Measurements from ENCODE around the gene PIM3.

The PIM3 gene

GRCh38 chr22:49955581-49956417 is 4.8 kb upstream of the PIM3 start:
- H3K27ac Mint-ChIP-seq = peak overlapping the region; percentile 27 to 33
- H3K27me3 Mint-ChIP-seq = no peaks in the 10 kb centered on the region

DNA sequence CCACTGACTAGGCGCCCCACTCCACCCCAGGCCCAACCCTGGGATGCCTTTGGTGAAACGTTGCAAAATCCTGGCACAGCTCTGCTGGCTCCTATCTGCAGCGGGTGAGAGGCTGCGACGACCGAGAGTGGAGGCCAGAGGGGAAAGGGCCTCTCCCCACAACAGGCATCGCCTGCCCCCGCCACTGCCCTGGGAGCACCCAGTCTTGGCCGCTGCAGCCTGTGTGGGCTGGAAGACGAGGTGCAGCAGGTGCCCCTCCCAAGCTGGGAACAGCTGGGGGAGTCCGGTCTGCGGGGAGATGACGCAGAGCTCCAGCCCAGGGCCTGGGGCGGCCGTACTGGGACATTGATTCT is 4.2 kb upstream of the PIM3 start:
- H3K4me3 Mint-ChIP-seq = no peak overlapping the region
- no peak overlapping the region for H3K27ac Mint-ChIP-seq
- peaks cover 27% of the 10 kb centered on the region for H3K4me1 Mint-ChIP-seq
- no peak for ATAC-seq
- H3K9me3 Mint-ChIP-seq = no peaks in the 10 kb centered on the region
- no peak for DNase-seq
- no peaks in the 10 kb centered on the region for H3K27me3 Mint-ChIP-seq

More at GRCh38 chr22:49955581-49956417, 4.8 kb upstream of the PIM3 start:
- peaks cover 27% of the 10 kb centered on the region for H3K4me1 Mint-ChIP-seq
- no peak overlapping the region for H3K4me3 Mint-ChIP-seq
- no peaks in the 10 kb centered on the region for H3K9me3 Mint-ChIP-seq
- DNase-seq (no peak), ATAC-seq (no peak)

DNA sequence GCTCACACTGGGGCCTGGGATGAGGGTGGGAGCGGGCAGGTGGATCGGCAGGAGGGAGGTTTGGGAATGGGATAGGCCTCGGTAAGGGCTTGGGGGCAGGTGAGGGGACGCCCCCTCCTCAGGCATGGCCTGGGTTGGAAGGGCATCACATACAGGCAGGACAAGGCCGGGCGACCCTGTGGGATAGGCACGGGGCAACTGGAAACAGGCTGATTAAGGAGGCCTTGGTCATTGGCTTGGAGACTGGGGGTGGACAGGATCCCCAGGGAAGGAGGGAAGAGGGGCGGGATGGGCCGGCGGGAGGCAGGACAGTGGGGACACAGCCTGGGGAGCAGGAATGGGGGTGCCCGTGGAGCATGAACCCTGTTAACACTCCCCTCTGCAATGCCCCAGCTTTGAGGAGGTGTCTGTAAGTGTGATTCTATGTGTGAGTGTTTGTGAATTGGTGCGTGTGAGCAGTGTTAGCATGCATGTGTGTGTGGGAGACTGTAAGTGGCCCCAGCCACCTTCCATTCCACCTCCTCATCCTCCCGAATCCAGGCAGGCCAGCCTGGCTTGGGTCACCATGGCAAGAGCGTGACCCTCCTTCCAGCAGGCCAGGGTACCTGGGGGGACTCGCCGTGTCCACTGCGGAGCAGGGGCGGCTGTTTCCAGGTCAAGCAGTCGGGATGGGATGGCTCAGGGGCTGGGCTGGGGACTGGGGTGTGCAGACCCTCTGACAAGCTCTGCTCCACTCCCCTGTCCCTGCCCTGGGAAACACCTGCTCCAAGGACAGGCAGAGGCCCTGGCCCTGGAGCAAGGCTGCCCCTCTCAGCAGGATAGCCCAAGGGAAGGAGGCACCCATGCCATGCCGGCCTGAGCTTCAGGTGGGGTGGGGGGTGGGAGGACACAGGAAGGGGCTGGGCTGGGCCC is 3.4 kb upstream of the PIM3 start:
- Mint-ChIP-seq H3K27me3 (no peaks in the 10 kb centered on the region), H3K27ac (no peak overlapping the region), H3K4me1 (peaks cover 27% of the 10 kb centered on the region), H3K4me3 (no peak overlapping the region), H3K9me3 (no peaks in the 10 kb centered on the region)
- ATAC-seq (no peak), DNase-seq (no peak)

DNA sequence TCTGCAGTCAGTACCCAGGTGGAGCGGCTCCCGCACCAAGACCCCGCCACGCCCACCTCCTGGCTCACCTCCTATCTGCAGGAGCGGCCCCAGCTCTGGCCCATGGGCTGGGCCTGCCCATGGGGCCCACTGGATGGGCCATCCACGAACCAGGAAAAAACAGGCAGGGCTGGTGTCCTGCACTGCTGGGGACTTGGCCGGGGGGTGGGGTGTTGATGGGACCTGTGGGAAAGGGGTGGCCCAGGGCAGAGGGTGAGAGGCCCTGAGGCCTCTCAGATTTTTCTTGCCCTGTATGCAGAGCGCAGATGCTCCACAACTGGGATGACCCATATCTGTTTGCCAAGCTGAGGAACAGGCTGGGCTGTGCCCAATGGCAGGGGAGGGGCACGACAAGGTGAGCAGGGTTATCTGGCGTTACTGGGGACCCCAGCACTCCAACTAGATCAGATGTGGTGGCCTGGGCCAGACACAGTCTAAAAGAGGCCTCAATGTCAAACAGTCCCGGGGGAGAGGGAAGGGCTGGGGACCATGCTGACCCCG is 2.7 kb upstream of the PIM3 start:
- no peaks in the 10 kb centered on the region for H3K9me3 Mint-ChIP-seq
- no peak for DNase-seq
- peak overlapping the region in 1 of 2 donors; percentile 39 for H3K27ac Mint-ChIP-seq
- peaks cover 27% of the 10 kb centered on the region for H3K4me1 Mint-ChIP-seq
- H3K4me3 Mint-ChIP-seq = peak overlapping the region in 1 of 2 donors; percentile 53
- ATAC-seq = no peak
- H3K27me3 Mint-ChIP-seq = no peaks in the 10 kb centered on the region

DNA sequence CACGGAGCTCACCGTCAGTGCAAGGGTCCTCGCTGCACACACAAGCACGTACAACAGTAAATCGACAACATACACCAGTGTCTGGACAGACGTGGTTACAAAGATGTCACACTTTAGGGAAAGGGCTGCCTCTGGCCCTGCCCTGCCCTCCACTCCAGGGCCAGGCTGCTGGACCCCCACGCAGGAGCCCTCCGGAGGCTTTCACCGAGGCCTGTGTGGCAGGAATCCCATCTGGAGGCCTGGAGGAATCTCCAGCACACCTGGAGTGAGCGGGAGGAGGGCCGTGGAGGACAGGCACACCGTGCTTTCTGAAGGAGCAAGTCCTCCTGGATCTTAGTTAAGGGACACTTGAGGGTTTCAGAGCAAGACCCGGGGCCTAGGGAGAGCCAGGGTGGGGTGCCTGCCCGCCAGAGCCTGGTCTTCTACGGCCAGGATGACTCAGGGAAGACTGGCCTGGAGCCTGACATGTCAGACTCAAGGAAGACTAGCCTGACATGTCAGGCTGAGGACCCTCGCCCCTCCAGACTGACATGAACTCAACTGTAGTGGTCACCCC is 2.1 kb upstream of the PIM3 start:
- peak overlapping the region in 1 of 2 donors; percentile 46 for H3K27ac Mint-ChIP-seq
- H3K4me1 Mint-ChIP-seq = peaks cover 29% of the 10 kb centered on the region
- ATAC-seq (no peak), DNase-seq (no peak)
- peak overlapping the region; percentile 89 to 91 for H3K4me3 Mint-ChIP-seq
- H3K27me3 Mint-ChIP-seq = no peaks in the 10 kb centered on the region
- no peaks in the 10 kb centered on the region for H3K9me3 Mint-ChIP-seq

DNA sequence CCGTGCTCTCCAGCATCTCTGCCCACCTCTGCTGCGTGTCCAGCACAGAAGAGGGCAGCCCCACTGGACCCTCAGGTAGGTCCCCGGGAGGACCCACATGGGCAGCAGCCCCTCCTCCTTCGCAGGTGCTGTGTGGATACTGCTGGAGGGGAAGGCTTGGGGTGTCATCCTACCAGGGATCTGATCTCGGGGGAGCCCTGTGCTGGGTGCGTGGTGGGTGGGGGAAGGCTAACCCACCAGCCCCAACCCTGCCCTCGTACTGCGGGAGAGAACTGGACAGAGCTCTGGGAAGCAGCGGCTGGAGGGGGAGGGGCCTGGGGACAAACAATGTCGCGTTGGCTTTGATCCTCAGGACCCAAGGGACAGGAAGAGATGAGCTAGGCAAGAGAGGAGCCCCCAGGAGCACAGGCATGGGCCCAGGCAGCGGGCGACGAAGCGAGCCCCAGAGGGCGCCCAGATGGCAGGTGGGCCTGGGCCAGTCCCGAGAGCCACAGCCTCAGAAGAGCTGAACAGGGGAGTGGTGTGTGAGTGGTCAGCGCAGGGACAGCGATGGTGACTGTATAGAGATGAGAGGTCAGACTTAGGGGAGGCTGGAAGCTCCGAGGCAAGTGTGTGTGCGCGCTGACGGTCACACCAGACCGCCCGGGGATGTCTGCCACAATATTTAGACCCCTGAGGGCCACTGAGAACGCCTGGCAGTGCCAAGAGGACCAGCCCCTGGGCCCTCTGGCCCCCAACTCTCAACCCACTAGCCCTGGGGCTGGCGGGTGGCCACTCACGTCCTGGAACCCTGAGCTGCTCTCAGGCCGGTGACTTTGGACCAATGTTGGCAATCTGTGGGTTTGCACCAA is 1.4 kb upstream of the PIM3 start:
- Mint-ChIP-seq H3K4me1 (peaks cover 36% of the 10 kb centered on the region), H3K27ac (peak overlapping the region; percentile 77 to 94)

GRCh38 chr22:49959782-49960158 is 802 bp upstream of the PIM3 start:
- peak overlapping the region; percentile 89 to 91 for H3K4me3 Mint-ChIP-seq
- DNase-seq = peak in 1 of 2 donors; percentile 59
- no peaks in the 10 kb centered on the region for H3K27me3 Mint-ChIP-seq
- H3K9me3 Mint-ChIP-seq = no peaks in the 10 kb centered on the region
- ATAC-seq = no peak
- H3K4me1 Mint-ChIP-seq = peaks cover 42% of the 10 kb centered on the region
- H3K27ac Mint-ChIP-seq = peak overlapping the region; percentile 71 to 94

More for the DNA sequence above, 1.4 kb upstream of the PIM3 start:
- Mint-ChIP-seq H3K9me3 (no peaks in the 10 kb centered on the region), H3K4me3 (peak overlapping the region; percentile 89 to 91), H3K27me3 (no peaks in the 10 kb centered on the region)
- ATAC-seq (no peak), DNase-seq (no peak)

DNA sequence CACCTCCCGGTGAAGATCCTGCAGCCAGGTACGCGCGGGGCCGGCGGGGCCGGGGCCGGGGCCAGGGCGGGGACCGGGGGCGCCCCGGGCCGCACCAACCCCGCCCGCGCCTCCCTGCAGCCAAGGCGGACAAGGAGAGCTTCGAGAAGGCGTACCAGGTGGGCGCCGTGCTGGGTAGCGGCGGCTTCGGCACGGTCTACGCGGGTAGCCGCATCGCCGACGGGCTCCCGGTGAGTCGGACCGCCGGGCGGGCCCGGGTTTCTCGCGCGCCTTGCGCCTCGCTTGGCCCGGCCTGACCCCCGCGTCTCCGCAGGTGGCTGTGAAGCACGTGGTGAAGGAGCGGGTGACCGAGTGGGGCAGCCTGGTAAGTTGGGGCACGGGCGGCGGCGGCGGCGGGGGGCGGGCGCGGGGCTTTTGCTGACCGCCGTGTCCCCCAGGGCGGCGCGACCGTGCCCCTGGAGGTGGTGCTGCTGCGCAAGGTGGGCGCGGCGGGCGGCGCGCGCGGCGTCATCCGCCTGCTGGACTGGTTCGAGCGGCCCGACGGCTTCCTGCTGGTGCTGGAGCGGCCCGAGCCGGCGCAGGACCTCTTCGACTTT is 531 bp downstream of the PIM3 start:
- DNase-seq (peak; percentile 57 to 77), ATAC-seq (peak; percentile 0)
- H3K4me1 Mint-ChIP-seq = peaks cover 50% of the 10 kb centered on the region
- H3K27me3 Mint-ChIP-seq = no peaks in the 10 kb centered on the region
- H3K9me3 Mint-ChIP-seq = no peaks in the 10 kb centered on the region
- peak overlapping the region; percentile 90 to 92 for H3K4me3 Mint-ChIP-seq
- peak overlapping the region; percentile 94 to 96 for H3K27ac Mint-ChIP-seq

GRCh38 chr22:49961601-49962011 is 1.0 kb downstream of the PIM3 start:
- Mint-ChIP-seq H3K9me3 (no peaks in the 10 kb centered on the region), H3K27ac (peak overlapping the region; percentile 94 to 96), H3K4me1 (peaks cover 55% of the 10 kb centered on the region), H3K27me3 (no peaks in the 10 kb centered on the region), H3K4me3 (peak overlapping the region; percentile 90 to 92)
- DNase-seq (no peak), ATAC-seq (peak; percentile 30)

DNA sequence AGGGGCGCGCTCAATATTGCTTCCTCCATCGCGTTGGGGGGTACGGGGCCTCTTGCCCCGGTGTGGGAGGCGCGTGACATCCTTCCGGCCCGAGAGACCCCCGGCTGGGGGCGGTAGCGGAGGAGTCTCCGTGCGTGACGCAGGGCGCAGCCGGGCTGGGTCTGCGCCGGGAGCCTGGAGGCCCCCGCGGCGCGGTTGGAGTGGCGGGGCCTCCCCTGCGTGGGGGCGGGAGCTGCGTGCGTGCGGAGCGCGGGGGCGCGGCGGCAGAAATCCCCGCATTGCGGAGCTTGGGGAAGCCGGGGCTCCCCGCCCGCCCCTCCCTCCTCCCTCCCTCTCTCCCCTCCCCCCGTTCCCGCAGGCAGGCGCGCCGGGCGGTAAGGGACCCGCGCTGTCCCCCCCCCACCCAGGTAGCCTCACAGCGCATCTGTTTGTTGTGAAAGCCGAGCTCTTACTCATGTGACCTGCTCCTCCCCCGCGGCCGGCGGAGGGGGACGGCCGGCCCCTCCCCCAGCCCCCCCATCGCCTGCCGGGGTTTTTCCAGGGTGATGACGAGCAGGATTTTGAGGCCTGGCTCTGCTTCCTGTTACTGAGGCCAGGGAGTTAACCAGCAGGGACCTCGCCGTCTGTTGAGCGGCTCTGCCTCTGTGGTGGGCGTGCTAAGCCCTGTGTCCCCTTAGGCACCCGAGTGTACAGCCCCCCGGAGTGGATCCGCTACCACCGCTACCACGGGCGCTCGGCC is 1.6 kb downstream of the PIM3 start:
- Mint-ChIP-seq H3K9me3 (no peaks in the 10 kb centered on the region), H3K4me1 (peaks cover 61% of the 10 kb centered on the region), H3K27me3 (no peaks in the 10 kb centered on the region), H3K27ac (peak overlapping the region; percentile 94 to 96), H3K4me3 (peak overlapping the region; percentile 90 to 92)
- ATAC-seq (peak; percentile 54), DNase-seq (peak; percentile 87 to 91)

DNA sequence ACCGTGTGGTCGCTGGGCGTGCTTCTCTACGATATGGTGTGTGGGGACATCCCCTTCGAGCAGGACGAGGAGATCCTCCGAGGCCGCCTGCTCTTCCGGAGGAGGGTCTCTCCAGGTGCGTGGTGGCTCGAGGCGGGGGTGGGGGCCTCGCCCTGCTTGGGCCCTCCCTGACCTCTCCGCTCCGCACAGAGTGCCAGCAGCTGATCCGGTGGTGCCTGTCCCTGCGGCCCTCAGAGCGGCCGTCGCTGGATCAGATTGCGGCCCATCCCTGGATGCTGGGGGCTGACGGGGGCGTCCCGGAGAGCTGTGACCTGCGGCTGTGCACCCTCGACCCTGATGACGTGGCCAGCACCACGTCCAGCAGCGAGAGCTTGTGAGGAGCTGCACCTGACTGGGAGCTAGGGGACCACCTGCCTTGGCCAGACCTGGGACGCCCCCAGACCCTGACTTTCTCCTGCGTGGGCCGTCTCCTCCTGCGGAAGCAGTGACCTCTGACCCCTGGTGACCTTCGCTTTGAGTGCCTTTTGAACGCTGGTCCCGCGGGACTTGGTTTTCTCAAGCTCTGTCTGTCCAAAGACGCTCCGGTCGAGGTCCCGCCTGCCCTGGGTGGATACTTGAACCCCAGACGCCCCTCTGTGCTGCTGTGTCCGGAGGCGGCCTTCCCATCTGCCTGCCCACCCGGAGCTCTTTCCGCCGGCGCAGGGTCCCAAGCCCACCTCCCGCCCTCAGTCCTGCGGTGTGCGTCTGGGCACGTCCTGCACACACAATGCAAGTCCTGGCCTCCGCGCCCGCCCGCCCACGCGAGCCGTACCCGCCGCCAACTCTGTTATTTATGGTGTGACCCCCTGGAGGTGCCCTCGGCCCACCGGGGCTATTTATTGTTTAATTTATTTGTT is 2.4 kb downstream of the PIM3 start:
- ATAC-seq (no peak), DNase-seq (no peak)
- Mint-ChIP-seq H3K4me3 (peak overlapping the region; percentile 90 to 92), H3K27me3 (no peaks in the 10 kb centered on the region), H3K27ac (peak overlapping the region; percentile 89 to 91), H3K4me1 (peaks cover 66% of the 10 kb centered on the region), H3K9me3 (no peaks in the 10 kb centered on the region)

GRCh38 chr22:49963647-49964026 is 3.1 kb downstream of the PIM3 start:
- no peaks in the 10 kb centered on the region for H3K27me3 Mint-ChIP-seq
- peaks cover 62% of the 10 kb centered on the region for H3K4me1 Mint-ChIP-seq
- H3K9me3 Mint-ChIP-seq = no peaks in the 10 kb centered on the region
- peak overlapping the region; percentile 89 to 91 for H3K27ac Mint-ChIP-seq
- DNase-seq (no peak), ATAC-seq (no peak)
- H3K4me3 Mint-ChIP-seq = peak overlapping the region; percentile 90 to 92

Measured in stimulated activated naive CD8-positive, alpha-beta T cell treated with anti-CD3 and anti-CD28 coated beads, Interleukin-15, amount 100 ng/mL, for 72 hours (primary cell).